Measurements from ENCODE around the gene ERBB4.

The ERBB4 gene

DNA sequence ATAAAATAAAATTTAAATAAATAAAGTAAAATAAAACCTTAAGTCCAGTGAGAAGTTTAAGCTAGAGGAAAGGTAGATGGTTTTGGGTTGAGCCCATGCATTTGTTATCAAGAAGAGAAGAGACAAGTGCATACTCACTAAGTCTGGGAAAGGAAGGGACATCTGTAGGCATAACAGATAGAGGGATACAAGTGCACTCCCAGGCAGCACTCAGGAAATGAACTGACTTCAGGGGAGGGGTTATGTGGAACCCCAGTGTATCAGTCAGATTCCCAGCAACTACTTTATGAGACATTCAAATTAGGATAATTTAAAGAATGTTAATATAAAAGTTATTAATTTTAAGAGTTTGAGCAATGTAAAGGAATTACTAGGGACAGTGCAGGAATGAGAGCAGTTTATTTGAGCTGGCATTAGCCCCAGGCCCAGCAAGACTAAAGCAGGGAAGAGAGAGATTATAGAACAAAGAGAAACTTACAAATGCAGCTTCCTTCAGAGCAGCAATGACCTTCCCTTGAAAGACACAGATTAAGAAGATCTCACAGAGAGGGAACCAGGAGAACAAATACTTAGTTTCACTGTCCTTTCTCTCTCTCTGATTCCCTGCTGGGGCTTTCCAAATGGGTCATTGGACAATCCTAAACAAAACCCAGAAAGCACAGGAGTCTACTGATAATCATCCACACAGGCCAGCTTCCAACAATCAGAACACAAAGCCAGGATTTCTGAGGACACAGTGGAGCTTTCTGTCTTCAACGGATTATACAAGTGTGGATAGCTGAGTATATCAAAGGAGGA is 109.7 kb downstream of the ERBB4 start:
- TF ChIP-seq, protein P1, sequence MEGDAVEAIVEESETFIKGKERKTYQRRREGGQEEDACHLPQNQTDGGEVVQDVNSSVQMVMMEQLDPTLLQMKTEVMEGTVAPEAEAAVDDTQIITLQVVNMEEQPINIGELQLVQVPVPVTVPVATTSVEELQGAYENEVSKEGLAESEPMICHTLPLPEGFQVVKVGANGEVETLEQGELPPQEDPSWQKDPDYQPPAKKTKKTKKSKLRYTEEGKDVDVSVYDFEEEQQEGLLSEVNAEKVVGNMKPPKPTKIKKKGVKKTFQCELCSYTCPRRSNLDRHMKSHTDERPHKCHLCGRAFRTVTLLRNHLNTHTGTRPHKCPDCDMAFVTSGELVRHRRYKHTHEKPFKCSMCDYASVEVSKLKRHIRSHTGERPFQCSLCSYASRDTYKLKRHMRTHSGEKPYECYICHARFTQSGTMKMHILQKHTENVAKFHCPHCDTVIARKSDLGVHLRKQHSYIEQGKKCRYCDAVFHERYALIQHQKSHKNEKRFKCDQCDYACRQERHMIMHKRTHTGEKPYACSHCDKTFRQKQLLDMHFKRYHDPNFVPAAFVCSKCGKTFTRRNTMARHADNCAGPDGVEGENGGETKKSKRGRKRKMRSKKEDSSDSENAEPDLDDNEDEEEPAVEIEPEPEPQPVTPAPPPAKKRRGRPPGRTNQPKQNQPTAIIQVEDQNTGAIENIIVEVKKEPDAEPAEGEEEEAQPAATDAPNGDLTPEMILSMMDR (IDR thresholded peaks at IDR 0.05; ENCODE audit: borderline replicate concordance, insufficient read depth, low read depth, low read length), result no peak
- no peak overlapping the region for H3K4me3 ChIP-seq (ENCODE audit: low read depth, low read length)

DNA sequence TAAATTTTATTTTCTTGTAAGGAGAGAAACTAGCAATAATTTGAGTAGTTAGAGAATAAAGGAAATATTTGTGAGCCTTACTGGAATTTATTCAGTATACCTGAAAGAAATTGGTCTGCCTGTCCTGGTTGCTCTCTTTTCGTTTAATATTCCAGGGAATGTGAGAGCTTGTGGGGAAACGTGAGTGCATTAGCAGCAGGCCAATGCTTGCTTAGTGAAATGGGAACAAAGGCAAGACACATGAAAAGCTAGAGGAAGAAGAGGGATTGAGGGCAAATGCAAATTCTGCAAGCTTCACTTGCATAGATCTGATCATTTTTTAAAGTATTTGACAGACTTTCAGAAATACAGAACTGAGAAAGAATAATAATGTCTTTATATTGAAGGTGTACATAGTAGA is 111.0 kb downstream of the ERBB4 start:
- no peak overlapping the region for H3K4me3 ChIP-seq (ENCODE audit: low read depth, low read length)
- TF ChIP-seq, protein P1 (IDR thresholded peaks at IDR 0.05; ENCODE audit: borderline replicate concordance, insufficient read depth, low read depth, low read length), result no peak

DNA sequence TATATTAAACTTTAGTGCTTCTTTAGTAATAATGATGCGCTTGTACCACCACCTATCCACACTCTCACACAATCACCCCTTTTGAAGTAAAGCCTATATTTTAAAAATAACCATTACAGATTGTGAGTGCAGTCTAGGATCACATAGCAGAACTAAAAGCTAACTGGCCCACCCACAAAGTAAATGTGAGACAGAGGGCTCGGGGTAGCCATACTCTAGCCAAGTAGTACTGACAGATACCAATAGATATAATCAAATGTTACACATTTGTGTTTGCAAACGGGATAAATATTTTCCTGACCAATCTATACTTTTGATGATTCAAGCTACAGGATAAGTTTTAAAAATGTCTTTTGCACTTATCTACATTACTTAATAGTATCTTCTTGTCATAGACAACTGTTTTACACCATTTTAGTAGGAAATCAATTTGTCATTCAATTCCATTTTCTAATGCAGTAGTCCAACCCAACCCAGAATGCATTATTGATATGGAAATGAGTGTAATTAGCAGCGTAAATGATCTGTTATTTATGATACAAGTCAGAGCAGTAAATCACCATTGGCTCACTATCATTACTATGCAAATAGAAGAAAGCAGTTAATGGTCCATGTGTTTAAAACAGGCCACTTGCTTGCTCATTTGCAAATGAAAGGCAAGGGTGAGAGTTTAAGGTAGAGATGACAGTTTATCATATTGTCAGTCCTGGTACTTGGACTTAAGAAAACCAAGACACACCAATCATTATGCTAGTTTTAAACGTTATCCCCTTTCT is 111.8 kb downstream of the ERBB4 start:
- no peak overlapping the region for H3K4me3 ChIP-seq (ENCODE audit: low read depth, low read length)
- TF ChIP-seq, protein P1 (IDR thresholded peaks at IDR 0.05; ENCODE audit: borderline replicate concordance, insufficient read depth, low read depth, low read length), result no peak

DNA sequence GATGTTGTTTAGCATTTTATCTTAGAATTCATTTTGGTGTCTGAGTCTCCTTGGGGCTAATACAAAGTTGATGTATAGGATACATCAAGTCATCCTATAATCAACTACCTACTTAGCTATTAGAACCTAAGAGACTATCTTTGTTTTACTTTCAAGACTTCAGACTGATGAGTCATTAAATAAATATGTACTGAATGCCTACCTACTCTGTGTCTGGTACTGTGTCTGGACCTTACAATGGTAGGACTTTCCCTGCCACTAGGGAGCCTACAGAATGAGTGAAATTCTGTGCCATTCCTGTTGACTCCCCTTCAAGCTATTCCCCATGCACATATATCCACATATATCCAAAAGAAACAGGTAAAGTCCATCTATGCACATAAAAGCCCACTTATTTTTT is 114.5 kb downstream of the ERBB4 start:
- TF ChIP-seq, protein P1 (IDR thresholded peaks at IDR 0.05; ENCODE audit: borderline replicate concordance, insufficient read depth, low read depth, low read length), result no peak

DNA sequence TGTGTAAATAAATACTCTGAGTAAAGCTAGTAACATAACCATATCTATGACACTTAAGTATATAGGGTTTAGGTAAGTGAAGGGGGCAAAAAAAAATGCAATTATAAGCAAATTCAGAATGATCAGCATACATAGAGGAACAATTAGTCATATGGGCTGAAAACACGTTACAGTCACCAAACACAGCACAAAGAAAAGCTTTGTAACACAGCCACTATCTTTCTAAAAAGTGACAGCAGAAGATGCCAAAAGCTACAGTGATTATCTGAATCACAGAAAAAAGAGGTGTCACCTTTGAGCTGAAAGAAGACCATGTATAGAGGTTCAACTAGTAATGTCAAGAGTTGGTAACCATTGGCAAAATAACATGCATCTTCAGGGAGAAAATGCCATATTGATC is 115.5 kb downstream of the ERBB4 start:
- no peak overlapping the region for H3K4me3 ChIP-seq (ENCODE audit: low read depth, low read length)
- TF ChIP-seq, protein P1 (IDR thresholded peaks at IDR 0.05; ENCODE audit: borderline replicate concordance, insufficient read depth, low read depth, low read length), result no peak

More for the DNA sequence above, 114.5 kb downstream of the ERBB4 start:
- no peak overlapping the region for H3K4me3 ChIP-seq (ENCODE audit: low read depth, low read length)

DNA sequence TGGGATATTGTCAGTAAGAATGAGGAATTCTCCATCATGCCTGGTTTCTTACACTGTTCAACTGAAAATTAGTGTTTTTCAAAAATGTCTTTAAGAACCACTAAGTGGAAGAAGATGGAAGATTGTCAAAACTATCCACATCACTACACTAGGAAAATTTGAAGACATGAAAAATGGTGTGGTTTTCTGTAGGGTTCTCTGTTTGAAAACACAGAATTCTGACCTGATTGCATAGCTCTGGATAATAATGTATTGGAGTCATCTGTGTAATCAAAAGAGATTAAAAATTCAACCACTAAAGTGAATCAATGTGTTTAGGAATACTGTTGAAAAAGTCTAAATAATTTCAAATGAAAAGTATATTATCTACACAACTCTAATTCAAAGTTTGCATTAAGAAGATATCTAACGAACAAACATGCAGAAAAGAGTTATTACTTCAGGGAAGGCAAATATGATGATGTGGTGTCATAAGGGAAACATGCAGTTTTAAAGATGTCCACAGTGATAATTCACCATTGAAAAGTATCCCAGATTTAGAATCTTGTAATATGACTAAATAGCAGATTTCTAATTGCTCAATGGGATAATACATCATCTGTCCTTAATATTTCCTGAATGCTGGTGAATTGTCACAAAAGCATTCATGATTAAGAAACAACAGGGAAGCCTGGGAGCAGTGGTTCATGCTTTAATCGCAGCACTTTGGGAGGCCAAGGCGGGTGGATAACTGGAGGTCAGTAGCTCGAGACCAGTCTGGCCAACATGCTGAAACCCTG is 116.9 kb downstream of the ERBB4 start:
- TF ChIP-seq, protein P1 (IDR thresholded peaks at IDR 0.05; ENCODE audit: borderline replicate concordance, insufficient read depth, low read depth, low read length), result no peak
- no peak overlapping the region for H3K4me3 ChIP-seq (ENCODE audit: low read depth, low read length)
